Renal pelvis (tissue), 12 donors: ENCODE data around the gene DNASE2. TPM values are rescaled to one million over a fixed set of nuclear protein-coding genes. Genes with fewer than 3 reads are reported as not detected.
"Not testable (repeated sequence)": the region's sequence is repeated elsewhere in the genome, so short reads cannot be mapped to it uniquely, and the experiment has no call there.

Experiments
- DNase-seq: peaks from one replicate; pipeline ENCODE4 v3.0.0-alpha.2; 2013
- long read RNA-seq, 16 experiments: transcript quantifications; one replicate each; lab custom pipeline, GENCODE V29; 2026
- polyA plus RNA-seq, 3 donors: library from polyadenylated mRNA; unstranded; fragments of 120-200 nt; gene quantifications; one replicate each; pipeline ENCODE4 v1.2.1, GENCODE V29; 2013; ENCODE audit not compliant: insufficient read length in 3 of 3

Gene DNASE2, protein sequence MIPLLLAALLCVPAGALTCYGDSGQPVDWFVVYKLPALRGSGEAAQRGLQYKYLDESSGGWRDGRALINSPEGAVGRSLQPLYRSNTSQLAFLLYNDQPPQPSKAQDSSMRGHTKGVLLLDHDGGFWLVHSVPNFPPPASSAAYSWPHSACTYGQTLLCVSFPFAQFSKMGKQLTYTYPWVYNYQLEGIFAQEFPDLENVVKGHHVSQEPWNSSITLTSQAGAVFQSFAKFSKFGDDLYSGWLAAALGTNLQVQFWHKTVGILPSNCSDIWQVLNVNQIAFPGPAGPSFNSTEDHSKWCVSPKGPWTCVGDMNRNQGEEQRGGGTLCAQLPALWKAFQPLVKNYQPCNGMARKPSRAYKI
- polyA plus RNA-seq = 10 to 100 TPM in 1 of 3 donors, 1 to 10 TPM in 2; 8.1 to 11.1 (median 9.1) TPM
- long read RNA-seq, donor 1, transcript DNASE2-201 (6 exons, 1,955 nt) = major isoform, 9 of 10 reads
- long read RNA-seq, donor 1, partial matches to known transcripts = 0 of 10 reads
- long read RNA-seq, donor 1, other reads (novel, unspliced or antisense) = 0 of 10 reads
- long read RNA-seq, donor 2, partial matches to known transcripts = 0 of 1 reads
- long read RNA-seq, donor 2, other reads (novel, unspliced or antisense) = 0 of 1 reads
- long read RNA-seq, donor 3, transcript DNASE2-201 (6 exons, 1,955 nt) = major isoform, 7 of 7 reads
- long read RNA-seq, donor 3, partial matches to known transcripts = 0 of 7 reads
- long read RNA-seq, donor 3, other reads (novel, unspliced or antisense) = 0 of 7 reads
- long read RNA-seq, donor 4, transcript DNASE2-201 (6 exons, 1,955 nt) = major isoform, 10 of 10 reads
- long read RNA-seq, donor 4, partial matches to known transcripts = 0 of 10 reads
- long read RNA-seq, donor 4, other reads (novel, unspliced or antisense) = 0 of 10 reads
- long read RNA-seq, donor 5, partial matches to known transcripts = 0 of 3 reads
- long read RNA-seq, donor 5, other reads (novel, unspliced or antisense) = 0 of 3 reads
- long read RNA-seq, donor 6, transcript DNASE2-201 (6 exons, 1,955 nt) = major isoform, 11 of 12 reads
- long read RNA-seq, donor 6, partial matches to known transcripts = 0 of 12 reads
- long read RNA-seq, donor 6, other reads (novel, unspliced or antisense) = 0 of 12 reads
- long read RNA-seq, donor 7, transcript DNASE2-201 (6 exons, 1,955 nt) = major isoform, 8 of 9 reads
- long read RNA-seq, donor 7, partial matches to known transcripts = 0 of 9 reads
- long read RNA-seq, donor 7, other reads (novel, unspliced or antisense) = 0 of 9 reads
- long read RNA-seq, donor 8, transcript DNASE2-201 (6 exons, 1,955 nt) = major isoform, 6 of 6 reads
- long read RNA-seq, donor 8, partial matches to known transcripts = 0 of 6 reads
- long read RNA-seq, donor 8, other reads (novel, unspliced or antisense) = 0 of 6 reads
- long read RNA-seq, donor 9, transcript DNASE2-201 (6 exons, 1,955 nt) = major isoform, 7 of 8 reads
- long read RNA-seq, donor 9, partial matches to known transcripts = 0 of 8 reads
- long read RNA-seq, donor 9, other reads (novel, unspliced or antisense) = 0 of 8 reads
- long read RNA-seq, donor 10, partial matches to known transcripts = 0 of 1 reads
- long read RNA-seq, donor 10, other reads (novel, unspliced or antisense) = 0 of 1 reads
- long read RNA-seq, donor 11, partial matches to known transcripts = 0 of 4 reads
- long read RNA-seq, donor 11, other reads (novel, unspliced or antisense) = 0 of 4 reads
- long read RNA-seq, donor 12, transcript DNASE2-201 (6 exons, 1,955 nt) = major isoform, 8 of 10 reads
- long read RNA-seq, donor 12, partial matches to known transcripts = 0 of 10 reads
- long read RNA-seq, donor 12, other reads (novel, unspliced or antisense) = 0 of 10 reads
- long read RNA-seq, donor 13, transcript DNASE2-201 (6 exons, 1,955 nt) = major isoform, 8 of 9 reads
- long read RNA-seq, donor 13, partial matches to known transcripts = 0 of 9 reads
- long read RNA-seq, donor 13, other reads (novel, unspliced or antisense) = 0 of 9 reads
- long read RNA-seq, donor 14 = 0 reads
- long read RNA-seq, donor 15 = 0 reads
- long read RNA-seq, donor 16, transcript DNASE2-201 (6 exons, 1,955 nt) = major isoform, 6 of 6 reads
- long read RNA-seq, donor 16, partial matches to known transcripts = 0 of 6 reads
- long read RNA-seq, donor 16, other reads (novel, unspliced or antisense) = 0 of 6 reads

DNA sequence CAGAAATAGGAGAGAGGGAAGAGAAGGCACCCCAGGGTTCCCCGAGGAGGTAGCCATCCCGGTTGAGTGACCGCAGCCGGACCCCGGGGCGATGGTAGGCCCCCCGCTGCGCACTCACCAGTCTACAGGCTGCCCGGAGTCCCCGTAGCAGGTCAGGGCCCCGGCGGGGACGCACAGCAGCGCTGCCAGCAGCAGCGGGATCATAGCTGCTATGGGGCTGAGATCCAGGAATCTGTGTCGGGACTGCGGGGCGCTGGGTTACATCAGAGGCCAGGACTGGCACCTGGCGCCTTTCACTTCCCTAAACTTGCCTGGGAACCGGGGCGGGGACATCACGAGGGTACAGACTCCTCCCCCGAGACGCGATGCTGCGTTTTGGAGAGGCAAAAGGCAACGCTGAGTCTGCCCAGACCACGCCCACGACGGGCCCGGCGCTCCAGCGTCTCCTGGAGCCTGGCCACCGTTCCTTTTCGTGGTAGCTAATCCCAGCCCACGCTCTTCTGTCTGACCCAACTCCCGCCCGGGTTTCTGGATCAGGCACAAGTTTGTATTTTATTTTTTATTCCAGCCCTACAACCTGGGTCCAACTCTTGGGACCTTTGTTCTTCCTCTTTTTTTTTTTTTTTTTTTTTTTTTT lies at the start of gene DNASE2:
DNASE2 (minus strand) TSS at position 278 of the 637 bp plus-strand sequence; CDS start at position 204, 74 bp downstream.
- peak; percentile 79 for DNase-seq

DNA sequence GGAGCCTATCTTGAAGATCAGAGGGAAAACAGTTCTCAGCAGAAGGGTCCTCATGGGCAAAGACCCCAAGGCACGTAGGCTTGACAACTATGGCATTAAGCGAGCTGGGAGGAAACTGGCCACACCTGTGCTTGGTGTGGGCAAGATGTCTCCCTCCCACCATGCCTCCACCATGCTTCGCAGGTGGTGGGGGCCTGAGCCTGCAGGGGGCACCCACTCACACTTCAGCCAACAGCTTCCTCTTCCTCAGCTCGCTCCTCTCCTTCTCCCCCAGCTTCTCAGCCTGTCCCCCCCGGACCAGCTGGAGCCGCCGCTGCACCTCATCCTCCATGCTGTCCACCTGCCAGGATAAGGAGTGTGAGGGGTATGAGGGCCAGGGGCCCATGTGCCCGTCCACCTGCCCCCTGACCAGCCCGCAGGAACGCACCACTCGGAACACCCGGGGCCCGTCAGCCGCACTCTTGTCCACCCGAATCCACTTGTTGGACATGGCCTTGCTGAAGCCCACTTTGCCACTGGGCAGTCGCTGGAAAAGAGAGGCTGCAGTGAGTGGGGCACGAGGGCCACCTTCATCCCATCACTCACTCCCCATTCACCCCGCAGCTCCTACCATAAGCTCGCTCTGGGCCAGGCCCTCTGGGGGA lies 48.9 kb upstream of the DNASE2 start:
- DNase-seq = no peak

DNA sequence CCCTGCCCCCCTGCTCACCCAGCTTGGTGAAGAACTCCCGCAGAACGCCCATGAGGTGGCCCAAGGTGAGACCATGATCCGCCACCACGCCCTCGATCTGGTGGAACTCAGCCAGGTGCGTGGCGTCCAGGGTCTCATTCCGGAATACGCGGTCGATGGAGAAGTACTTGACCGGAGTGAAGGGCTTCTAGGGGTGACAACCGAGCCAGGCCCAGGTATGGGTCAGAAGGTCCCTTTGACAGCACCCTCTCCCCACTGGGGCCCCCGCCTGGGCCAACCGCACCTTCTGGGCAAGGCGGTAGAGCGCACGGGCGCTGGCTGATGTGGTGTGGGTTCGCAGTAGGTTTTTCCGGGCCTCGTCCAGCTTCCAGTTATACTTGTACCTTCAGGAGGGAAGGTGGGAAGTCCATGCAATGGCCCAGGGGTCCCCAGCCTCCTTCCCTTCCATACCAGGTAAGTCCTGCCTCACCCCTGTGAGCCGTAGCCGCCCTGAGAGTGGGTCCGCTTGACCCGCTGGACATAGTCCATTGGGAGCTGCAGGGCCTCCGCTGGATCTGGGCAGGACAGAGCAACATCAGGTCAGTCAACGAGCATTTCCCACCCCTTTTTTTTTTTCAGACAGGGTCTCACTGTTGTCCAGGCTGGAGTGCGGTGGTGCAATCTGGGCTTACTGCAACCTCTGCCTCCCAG lies 43.5 kb upstream of the DNASE2 start:
- no peak for DNase-seq

DNA sequence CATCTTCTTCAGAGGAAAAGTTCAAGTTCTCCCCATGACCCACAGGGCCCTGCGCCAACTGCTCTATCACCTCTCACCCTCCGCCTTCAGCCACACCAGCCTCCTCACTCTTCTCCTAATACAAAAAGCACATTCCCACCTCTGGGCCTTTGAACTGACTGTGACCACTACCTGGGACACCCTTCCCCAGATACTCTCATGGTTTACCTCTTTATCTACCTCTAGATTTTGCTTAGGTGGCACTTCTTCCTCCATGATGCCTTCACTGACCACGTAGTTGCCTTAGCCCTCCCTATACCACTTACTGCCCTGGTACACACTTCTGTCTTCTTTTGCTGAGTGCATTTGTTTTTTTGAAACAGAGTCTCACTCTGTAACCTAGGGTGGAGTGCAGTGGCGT lies 41.7 kb upstream of the DNASE2 start:
- no peak for DNase-seq

DNA sequence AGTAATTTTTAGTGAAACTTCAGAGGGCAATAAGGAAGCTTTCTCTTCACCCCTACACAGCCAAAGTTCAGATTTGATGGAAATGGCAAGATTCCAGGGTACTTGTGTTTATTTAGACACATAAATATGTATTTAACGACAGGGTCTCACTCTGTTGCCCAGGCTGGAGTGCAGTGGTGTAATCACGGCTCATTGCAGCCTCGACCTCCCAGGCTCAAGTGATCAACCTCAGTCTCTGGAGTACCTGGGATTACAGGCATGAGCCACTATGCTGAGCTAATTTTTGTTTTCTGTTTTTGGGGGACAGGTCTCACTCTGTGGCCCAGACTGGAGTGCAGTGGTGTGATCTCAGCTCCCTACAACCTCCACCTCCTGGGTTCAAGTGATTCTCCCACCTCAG lies 39.8 kb upstream of the DNASE2 start:
- DNase-seq = no peak

DNA sequence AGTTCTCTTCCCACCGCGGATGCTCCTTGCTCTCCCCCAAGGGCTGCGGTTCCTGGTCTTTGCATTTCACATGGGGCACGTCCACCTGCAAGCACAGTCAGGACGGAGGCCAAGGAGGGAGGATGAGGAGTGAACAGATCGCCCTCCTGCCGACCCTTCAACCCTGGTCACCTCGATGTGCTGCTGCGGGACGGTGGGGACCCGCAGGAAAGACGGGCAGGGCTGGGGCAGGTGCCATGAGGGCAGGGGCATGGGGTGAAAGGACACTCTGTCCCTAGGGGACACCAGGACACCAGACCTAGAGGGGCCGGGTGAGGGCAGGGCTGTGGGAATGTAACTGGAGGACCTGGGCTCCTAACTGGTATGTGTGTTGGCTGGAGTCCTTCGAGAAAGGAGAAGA lies 37.0 kb upstream of the DNASE2 start:
- no peak for DNase-seq

DNA sequence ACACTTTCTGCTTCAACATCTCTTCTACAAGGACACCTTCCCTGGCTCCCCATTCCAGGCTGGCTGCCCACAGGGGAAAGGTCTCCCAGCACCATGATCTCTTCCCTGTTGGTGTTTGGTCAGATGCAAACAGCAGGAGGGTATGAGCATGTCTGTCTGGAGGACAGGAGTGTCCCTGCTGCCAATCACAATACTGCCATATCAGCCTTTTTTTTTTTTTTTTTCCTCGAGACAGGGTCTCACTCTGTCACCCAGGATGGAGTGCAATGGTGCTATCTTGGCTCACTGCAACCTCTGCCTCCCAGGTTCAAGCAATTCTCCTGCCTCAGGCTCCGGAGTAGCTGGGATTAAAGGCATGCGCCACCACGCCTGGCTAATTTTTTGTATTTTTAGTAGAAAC lies 34.6 kb upstream of the DNASE2 start:
- not testable (repeated sequence) for DNase-seq

DNA sequence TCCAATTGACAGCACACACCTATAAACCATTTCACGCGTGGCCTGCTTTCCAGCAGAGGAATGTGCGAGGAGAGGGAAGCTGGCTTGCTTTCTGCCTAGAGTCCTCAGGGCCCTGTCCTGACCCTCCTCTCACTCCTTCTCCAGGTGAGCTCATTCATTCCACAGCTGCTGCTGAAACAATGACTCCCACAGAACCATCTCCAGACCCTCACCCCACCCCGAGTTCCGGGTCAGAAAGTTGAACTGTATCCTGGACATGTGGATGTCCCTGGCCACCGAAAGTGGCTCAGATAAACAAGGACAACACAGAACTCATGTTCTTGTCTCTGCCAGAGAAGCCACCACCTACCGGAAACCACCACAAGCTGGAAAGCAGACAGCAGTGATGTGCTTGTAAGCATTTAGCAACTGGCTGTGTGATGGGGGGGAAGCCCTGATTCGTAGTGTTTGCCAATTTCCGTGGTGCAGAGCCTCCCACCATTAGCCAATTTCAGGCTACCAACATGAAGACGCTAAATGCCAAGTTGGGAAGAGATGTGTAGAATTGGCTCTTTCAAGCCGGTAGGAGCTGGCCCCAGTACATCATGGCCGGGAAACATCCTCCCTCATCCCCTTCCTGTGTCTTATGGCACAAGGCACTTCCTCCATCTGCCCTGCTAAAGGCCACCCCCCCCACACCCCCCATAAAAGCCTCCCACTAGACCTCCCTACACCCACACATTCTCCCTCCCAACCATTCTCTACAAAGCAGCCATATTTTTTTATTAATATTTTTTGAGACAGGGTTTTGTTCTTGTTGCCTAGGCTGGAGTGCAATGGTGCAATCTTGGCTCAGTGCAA lies 32.8 kb upstream of the DNASE2 start:
- DNase-seq = no peak

DNA sequence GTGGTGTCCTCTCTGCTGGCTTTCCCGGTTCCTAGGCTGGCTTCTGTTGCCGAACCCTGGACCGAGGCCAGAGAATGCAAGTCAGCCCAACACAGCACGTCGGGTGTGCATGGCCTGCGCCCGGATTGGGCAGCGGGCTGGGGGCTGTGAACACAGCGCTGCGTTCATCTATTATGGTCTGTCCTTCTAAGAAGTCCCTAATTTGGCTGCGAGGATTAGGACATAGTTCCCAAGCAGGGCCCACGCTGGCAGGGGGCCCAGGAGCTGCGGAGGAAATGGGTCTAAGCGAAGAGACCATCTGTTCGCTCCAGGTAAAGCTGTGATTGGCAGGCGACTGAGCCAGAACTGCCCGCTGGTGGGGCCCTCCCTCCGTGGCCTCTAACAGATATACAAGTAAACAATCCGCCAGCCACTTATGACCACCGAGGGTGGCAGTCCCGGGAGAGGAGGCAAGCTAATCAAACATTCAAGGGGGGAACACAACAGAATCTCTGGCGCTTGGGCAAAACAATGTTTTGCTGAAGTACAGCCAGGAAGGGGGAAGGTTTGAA lies 31.8 kb upstream of the DNASE2 start:
- DNase-seq = no peak

DNA sequence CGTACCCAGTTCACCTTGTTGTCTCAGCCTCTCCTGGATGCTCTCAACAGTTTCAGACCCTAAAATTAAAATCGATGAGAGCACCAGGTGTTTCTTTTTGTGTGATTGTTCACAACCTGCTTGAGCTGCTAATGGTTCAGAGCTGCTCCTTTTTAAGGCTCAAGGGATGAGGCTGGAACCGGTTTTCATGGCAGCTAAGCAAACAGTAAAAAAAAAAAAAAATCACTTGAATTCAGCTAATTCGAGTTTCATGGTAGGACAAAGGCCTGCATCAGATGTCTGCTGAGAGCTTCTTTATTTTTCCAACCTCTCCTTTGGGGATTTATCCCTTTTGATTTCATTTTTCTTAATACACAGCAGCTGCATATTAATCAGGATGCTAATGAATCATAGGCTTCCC lies 31.3 kb upstream of the DNASE2 start:
- DNase-seq = no peak

DNA sequence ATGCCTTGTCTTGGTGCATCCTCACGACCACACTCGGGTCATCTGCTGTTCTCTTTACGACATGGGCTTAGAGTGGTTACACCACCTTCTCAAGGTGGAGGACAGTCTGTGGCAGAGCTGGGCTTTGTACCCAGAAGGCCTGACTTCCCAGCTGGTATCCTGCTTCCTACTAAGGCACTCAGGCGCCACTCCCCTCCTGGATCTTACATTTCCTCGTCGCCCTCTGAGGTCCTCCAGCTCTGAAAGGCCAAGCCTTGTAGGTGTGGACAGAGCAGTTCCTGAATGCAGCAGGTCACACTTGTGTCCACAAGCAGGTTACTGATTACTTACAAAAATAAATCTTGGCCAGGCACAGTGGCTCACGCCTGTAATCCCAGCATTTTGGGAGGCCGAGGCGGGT lies 25.9 kb upstream of the DNASE2 start:
- DNase-seq = no peak

DNA sequence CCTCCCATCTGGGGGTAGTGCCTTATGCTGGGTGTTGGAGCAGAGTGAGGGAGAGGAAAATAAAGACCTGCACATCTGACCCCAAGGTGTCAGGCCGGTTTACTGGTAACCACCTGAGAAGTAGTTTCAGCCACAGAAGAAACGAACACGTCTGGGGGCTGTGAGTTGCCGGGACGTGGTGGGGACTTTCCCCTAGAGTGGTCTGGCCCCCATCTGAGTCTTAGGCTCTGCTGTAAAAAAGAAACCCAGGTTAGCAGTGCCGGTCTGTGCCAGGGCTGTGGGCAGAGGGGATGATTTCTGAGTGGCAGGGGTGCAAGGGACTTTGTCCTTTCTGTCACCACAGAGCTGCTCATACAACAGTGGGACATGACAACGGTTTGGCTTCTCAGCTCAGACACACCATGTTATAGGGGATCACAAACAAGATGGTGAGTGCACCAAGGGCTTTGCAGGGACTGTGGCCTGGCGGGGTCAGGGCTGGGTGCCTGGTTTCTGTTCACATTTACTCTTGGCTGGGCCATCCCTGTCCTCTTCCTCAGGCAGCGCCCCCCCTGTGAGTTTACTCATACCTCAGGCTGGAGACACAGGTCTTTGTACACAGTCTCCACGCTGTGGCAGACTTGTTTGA lies 18.8 kb upstream of the DNASE2 start:
- no peak for DNase-seq

DNA sequence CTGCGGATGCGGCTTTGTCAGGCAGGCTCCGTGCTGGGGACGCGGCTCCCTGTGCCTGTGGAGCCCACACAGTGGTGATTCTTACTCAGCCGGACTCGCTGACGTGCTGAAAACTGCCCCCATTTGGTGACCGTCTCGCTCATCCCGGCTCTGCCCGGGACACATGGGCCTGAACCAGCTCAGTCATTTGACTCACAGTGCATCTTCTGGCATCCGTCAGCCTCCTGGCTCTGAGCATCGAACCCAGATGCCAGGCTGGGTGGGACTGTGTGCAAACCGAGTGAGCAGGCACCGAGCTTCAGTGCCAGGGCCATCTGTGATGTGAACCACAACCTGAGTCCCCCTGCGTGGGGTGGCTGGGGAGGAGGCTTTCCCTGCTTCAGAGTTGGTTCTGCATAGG lies 15.2 kb upstream of the DNASE2 start:
- DNase-seq = no peak

DNA sequence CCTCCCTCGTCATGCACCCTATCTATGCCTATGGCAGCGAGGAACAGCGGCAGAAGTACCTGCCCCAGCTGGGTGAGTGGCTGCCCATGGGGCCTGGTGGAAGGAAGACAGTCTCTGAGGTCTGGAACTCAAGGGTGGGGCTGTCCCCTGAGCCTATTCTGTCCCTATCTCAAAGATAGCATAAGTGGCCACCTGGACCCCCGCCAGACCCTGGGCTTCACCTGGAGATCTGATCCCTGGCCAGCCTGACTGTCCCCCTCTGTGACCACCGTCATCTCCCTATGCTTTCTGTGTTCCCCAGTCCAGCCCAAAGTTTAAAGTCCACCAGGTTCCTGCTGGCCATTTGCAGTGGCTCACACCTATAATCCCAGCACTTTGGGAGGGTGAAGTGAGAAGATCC lies 12.3 kb upstream of the DNASE2 start:
- no peak for DNase-seq

DNA sequence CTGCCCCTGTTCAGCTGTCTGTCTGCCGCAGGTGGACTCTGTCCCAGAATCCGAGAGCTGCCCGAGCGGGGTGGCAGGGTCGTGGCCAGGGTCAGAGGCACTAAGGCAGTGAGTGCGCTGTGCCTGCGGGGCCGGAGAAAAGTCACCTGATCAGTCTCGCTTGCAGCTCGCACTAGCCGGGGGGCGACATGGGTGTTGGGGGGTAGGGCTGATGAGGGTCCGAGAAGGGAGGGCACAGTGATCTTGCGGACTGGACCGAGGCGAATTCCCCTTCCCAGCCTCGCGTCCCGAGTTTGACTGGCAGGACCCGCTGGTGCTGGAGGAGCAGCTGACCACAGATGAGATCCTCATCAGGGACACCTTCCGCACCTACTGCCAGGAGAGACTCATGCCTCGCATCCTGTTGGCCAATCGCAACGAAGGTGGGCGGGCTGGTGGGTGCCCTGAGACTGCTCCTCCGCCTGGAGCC lies 10.3 kb upstream of the DNASE2 start:
- no peak for DNase-seq

DNA sequence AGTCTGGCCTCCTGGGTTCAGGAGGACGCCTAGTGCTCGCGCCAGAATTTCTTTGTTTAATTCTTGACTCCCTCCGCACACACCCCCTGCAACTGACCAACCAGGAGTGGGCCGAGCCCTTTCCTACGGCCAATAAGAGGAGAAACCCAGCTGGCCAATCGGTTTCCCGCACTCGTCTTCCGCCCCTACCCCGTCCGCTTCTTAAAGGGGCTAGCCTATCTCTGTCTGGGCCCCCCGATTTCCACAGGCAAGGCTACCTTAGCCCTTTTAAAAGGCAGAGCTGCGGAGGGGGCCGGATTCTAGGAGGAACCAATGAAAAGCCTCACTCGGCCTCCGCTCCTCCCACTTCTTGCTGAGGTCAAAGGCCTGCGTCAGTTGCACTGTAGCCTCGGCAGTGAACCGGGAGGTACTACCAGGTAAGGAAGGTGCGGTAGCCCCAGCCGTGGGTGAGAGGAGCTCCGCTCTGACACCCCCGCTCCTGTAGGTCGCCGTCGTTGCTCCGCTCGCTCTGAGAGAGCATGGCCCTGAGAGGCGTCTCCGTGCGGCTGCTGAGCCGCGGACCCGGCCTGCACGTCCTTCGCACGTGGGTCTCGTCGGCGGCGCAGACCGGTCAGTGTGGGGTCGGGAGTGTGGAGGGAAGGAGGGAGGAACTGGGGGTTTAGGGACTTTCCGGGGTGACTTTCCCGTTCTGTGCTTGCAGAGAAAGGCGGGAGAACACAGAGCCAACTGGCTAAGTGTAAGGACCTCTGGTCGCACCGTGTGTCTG lies 9.7 kb upstream of the DNASE2 start, which contains the start of gene GCDH:
GCDH (plus strand) TSS at position 374 of the 766 bp plus-strand sequence; CDS start at position 519, 145 bp downstream.
- DNase-seq = peak; percentile 99
